ENCODE results near the gene ISX. TPM values are rescaled to one million over a fixed set of nuclear protein-coding genes. Genes with fewer than 3 reads are reported as not detected.
A peak's percentile ranks its signal among the peaks of the same experiment; 100 is the strongest.

Gene ISX
- total and polyA plus RNA-seq, 2 of the 13 experiments (the other 11 are each of a cell fraction or from before 2014, with no cell fraction given): 1.4 to 1.8 TPM

GRCh38 chr22:35065796-35066218 lies at the start of gene ISX (continued):
- no peak for TF ChIP-seq NCOR1 (IDR thresholded peaks at IDR 0.05; ENCODE audit: borderline replicate concordance, low read length)
- no peak for TF ChIP-seq RAD21 (CRISPR knock-in tag; IDR thresholded peaks at IDR 0.05)
- no peak for TF ChIP-seq ETS1 (CRISPR knock-in tag; IDR thresholded peaks at IDR 0.05)
- no peak for TF ChIP-seq CBX2 (IDR thresholded peaks at IDR 0.05; ENCODE audit: low read depth, low read length)
- TF ChIP-seq CBX2 (CRISPR knock-in tag; IDR thresholded peaks at IDR 0.05; ENCODE audit: low read depth): no peak
- TF ChIP-seq CREB1 (IDR thresholded peaks at IDR 0.05): no peak
- TF ChIP-seq CREB1 (CRISPR knock-in tag; IDR thresholded peaks at IDR 0.05): no peak
- TF ChIP-seq HOXD1 (CRISPR knock-in tag; IDR thresholded peaks at IDR 0.05): no peak
- TF ChIP-seq ZNF710 (CRISPR knock-in tag; IDR thresholded peaks at IDR 0.05; ENCODE audit: borderline replicate concordance): no peak
- TF ChIP-seq ZBTB7A (CRISPR knock-in tag; IDR thresholded peaks at IDR 0.05): peak; percentile 47; the same call in 1 of the 2 replicates
- TF ChIP-seq ZMYM2 (CRISPR knock-in tag; IDR thresholded peaks at IDR 0.05): no peak
- TF ChIP-seq DZIP1 (CRISPR knock-in tag; IDR thresholded peaks at IDR 0.05): no peak
- TF ChIP-seq ZNF772 (CRISPR knock-in tag; IDR thresholded peaks at IDR 0.05): peak; percentile 61; the same call in 1 of the 2 replicates
- 0 out of 2 replicates have a peak, but pooled peaks have one; percentile 25 for TF ChIP-seq REPIN1 (CRISPR knock-in tag; IDR thresholded peaks at IDR 0.05; ENCODE audit: borderline replicate concordance, low read depth)
- peak; percentile 36 for TF ChIP-seq ZNF687 (CRISPR knock-in tag; IDR thresholded peaks at IDR 0.05)
- no peak for TF ChIP-seq PBX3 (CRISPR knock-in tag; IDR thresholded peaks at IDR 0.05; ENCODE audit: borderline replicate concordance)
- TF ChIP-seq ZNF121 (CRISPR knock-in tag; IDR thresholded peaks at IDR 0.05): 0 out of 2 replicates have a peak, but pooled peaks have one; percentile 19
- TF ChIP-seq DDIT3 (CRISPR knock-in tag; IDR thresholded peaks at IDR 0.05): no peak
- TF ChIP-seq ZNF670 (CRISPR knock-in tag; IDR thresholded peaks at IDR 0.05; ENCODE audit: borderline replicate concordance): no peak
